ENCODE results near the gene RTN4. TPM values are rescaled to one million over a fixed set of nuclear protein-coding genes. Genes with fewer than 3 reads are reported as not detected.

RTN4 gene
- total RNA-seq, 2 donors from 2014 or later = 199 to 280 TPM

DNA sequence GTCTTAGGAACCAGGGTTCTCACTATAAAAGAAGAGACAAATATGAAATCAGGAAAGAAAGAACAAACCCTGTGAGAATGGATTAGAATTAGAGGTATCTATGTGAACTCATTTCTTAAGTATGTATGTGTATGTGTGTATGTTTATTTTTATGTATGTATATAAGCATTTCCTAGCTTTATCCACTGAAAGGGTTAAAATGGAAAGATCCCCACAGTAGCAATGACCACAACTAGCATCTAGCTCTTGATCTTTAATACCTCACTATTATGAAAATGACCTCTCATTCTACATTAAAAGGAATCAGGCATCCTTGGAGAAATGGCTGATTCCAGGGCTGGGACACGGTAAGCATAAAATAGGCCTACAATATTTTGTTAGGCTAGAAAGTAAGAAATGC lies 31.6 kb downstream of the RTN4 start:
- no peak overlapping the region for H3K9ac ChIP-seq (ENCODE audit: low read depth in 2 of 2, low read length in 2 of 2)
- intact Hi-C loops (cut with DNase I) = no loop called here
- H3K36me3 ChIP-seq = no peaks in the 10 kb centered on the region
- peaks cover 11% of the 10 kb centered on the region for H3K4me1 ChIP-seq
- H3K9me3 ChIP-seq = no peaks in the 10 kb centered on the region
- TF ChIP-seq, protein P1, sequence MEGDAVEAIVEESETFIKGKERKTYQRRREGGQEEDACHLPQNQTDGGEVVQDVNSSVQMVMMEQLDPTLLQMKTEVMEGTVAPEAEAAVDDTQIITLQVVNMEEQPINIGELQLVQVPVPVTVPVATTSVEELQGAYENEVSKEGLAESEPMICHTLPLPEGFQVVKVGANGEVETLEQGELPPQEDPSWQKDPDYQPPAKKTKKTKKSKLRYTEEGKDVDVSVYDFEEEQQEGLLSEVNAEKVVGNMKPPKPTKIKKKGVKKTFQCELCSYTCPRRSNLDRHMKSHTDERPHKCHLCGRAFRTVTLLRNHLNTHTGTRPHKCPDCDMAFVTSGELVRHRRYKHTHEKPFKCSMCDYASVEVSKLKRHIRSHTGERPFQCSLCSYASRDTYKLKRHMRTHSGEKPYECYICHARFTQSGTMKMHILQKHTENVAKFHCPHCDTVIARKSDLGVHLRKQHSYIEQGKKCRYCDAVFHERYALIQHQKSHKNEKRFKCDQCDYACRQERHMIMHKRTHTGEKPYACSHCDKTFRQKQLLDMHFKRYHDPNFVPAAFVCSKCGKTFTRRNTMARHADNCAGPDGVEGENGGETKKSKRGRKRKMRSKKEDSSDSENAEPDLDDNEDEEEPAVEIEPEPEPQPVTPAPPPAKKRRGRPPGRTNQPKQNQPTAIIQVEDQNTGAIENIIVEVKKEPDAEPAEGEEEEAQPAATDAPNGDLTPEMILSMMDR (IDR thresholded peaks at IDR 0.05) = no peak
- no peak overlapping the region for H3K27ac ChIP-seq
- DNase-seq = no peak
- no peaks in the 10 kb centered on the region for H3K27me3 ChIP-seq
- H3K4me3 ChIP-seq = no peak overlapping the region

DNA sequence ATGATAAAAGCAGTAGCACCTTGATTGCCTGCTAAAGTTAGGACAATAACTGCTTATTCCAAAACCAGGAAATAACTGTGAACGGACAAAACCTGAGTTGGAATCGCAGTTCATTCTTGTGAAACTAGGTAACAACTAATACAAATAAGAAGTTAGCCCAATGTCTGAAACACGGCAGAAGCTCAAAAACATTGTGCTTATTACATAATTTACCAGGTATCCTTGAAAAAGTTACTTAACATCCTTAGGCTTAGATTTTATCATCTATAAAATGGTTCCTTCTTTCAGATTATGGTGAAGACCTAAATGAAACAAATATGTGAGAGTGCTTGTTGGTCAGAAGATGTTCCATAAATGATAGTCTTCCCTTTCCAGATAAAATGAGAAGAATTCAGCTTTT lies 32.4 kb downstream of the RTN4 start:
- TF ChIP-seq, protein P1 (IDR thresholded peaks at IDR 0.05) = no peak
- no peak overlapping the region for H3K9ac ChIP-seq (ENCODE audit: low read depth in 2 of 2, low read length in 2 of 2)
- no peaks in the 10 kb centered on the region for H3K9me3 ChIP-seq
- no peak overlapping the region for H3K27ac ChIP-seq
- no peaks in the 10 kb centered on the region for H3K27me3 ChIP-seq
- no peak for DNase-seq
- H3K36me3 ChIP-seq = no peaks in the 10 kb centered on the region
- H3K4me3 ChIP-seq = no peak overlapping the region
- intact Hi-C loops (cut with DNase I) = loop anchor here (2.0 kb wide), 1 partner anchor 151 kb away; no protein-coding TSS in a partner anchor
- H3K4me1 ChIP-seq = peaks cover 12% of the 10 kb centered on the region

DNA sequence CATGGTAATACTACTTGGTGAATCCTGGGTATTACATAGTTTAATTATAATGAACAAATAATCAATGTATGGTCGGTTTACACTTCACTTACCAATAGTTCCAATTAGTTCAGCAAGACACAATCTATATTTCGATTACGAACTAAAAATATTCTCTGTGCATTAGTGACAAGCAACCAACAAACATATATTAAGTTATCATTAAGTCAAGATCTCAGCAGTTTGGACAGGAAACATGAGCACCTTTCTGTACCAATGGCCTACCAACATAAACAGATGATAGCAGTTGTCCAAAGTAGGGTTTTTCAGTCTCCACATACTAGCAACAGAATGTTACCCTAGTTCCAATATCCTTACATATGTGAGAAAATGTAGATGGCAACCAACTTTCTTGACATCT lies 32.8 kb downstream of the RTN4 start:
- H3K4me1 ChIP-seq = peaks cover 17% of the 10 kb centered on the region
- no peaks in the 10 kb centered on the region for H3K27me3 ChIP-seq
- H3K9ac ChIP-seq (ENCODE audit: low read depth in 2 of 2, low read length in 2 of 2) = no peak overlapping the region
- H3K4me3 ChIP-seq = no peak overlapping the region
- TF ChIP-seq, protein P1 (IDR thresholded peaks at IDR 0.05) = no peak
- intact Hi-C loops (cut with DNase I) = loop anchor here (2.0 kb wide), 1 partner anchor 151 kb away; no protein-coding TSS in a partner anchor
- no peak overlapping the region for H3K27ac ChIP-seq
- no peak for DNase-seq
- H3K9me3 ChIP-seq = no peaks in the 10 kb centered on the region
- no peaks in the 10 kb centered on the region for H3K36me3 ChIP-seq

DNA sequence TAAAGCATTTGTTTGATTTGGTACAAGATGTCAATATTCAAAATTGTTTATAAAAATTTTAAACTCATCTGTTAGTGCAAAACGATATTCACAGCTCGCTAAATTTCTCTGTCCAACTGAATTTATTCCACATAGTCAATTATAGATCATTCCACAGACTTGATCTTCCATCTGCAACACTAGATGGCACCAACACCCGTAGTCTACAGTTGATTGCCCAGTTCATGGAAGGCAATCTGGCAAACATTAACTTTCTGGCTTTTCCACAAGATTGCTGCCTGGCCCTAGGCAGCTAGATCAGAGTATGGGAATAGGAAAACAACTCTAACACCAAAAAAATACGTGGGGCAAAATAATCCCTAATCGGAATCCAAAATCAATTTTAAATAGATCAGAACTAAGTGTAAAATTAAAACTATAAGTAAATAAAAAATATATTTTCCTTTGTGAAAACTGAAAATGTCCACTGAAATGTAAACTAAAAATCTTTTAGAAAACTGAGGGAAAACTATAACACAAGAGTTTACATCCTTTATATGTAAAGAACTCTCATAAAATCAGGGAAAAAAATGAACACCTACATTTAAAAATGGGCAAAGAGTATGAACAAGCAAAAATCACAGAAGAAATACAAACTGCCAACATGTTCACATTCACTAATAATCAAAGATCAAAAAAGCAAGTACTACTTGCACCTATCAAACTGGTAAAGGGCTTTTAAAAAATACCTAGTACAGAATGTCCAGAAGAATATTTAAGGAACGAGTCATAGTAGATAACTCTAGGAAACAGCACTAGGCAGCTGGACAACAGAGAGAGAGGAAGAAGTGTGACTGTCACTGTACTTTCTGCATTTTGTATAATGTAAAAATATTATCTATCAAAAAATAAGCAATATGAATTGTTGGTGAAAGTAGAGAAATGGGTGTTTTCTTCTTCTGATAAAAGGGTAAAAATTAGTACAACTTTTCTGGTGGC lies 35.0 kb downstream of the RTN4 start:
- H3K27me3 ChIP-seq = no peaks in the 10 kb centered on the region
- TF ChIP-seq, protein P1 (IDR thresholded peaks at IDR 0.05) = peak; percentile 60
- no peak overlapping the region for H3K27ac ChIP-seq
- H3K9ac ChIP-seq (ENCODE audit: low read depth in 2 of 2, low read length in 2 of 2) = no peak overlapping the region
- peak; percentile 76 for DNase-seq
- no peaks in the 10 kb centered on the region for H3K9me3 ChIP-seq
- no peaks in the 10 kb centered on the region for H3K36me3 ChIP-seq
- no peak overlapping the region for H3K4me3 ChIP-seq
- H3K4me1 ChIP-seq = peaks cover 31% of the 10 kb centered on the region
- intact Hi-C loops (cut with DNase I) = loop anchor here (5.0 kb wide), 1 partner anchor 113 kb away; no protein-coding TSS in a partner anchor

DNA sequence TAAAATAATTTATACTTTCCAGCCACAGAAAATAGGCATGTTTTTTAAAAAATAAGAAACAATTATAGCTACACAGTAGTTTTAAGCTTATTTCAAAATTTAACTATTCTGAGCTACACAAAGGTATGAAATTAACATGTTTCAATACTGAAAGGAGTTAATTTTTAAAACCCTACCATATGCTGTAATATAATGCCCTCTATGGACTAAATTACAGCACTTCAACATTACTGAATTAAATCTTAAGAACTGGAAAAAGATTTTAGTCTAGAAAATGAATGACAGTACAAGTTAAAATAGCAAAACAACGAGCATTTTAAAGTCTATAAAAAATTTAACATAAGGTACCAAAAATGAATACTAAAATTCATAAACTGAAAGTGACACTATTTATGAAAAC lies 36.3 kb downstream of the RTN4 start:
- Histone ChIP-seq H3K27ac (no peak overlapping the region), H3K27me3 (no peaks in the 10 kb centered on the region), H3K9me3 (no peaks in the 10 kb centered on the region), H3K9ac (ENCODE audit: low read depth in 2 of 2, low read length in 2 of 2) (no peak overlapping the region), H3K36me3 (no peaks in the 10 kb centered on the region), H3K4me1 (peaks cover 31% of the 10 kb centered on the region), H3K4me3 (no peak overlapping the region)
- intact Hi-C loops (cut with DNase I) = loop anchor here (5.0 kb wide), 1 partner anchor 112 kb away; no protein-coding TSS in a partner anchor
- DNase-seq = no peak
- TF ChIP-seq, protein P1 (IDR thresholded peaks at IDR 0.05) = no peak
